Neural progenitor cell (in vitro differentiated cells): Measurements from ENCODE around the gene CYP2U1. TPM values are rescaled to one million over a fixed set of nuclear protein-coding genes. Genes with fewer than 3 reads are reported as not detected.

ENCODE experiments used
- DNase-seq: peaks from one replicate; pipeline ENCODE4 v3.0.0-alpha.2; 2016; ENCODE audit warnings: low spot score
- H2AFZ ChIP-seq: fragments of 200-600 bp; sonication (generic); replicated peaks from 2 replicates; pipeline ENCODE4 v1.6.1; 2016; ENCODE audit warnings: antibody characterized with exemption
- H3F3A ChIP-seq: fragments of 200-600 bp; sonication (generic); 2 replicates; pipeline ENCODE4 v1.6.1; 2016; ENCODE audit warnings: antibody characterized with exemption, low read depth
- H3K27ac ChIP-seq: fragments of 200-600 bp; sonication (generic); 2 replicates; pipeline ENCODE4 v1.5.1; 2016; ENCODE audit warnings: mild to moderate bottlenecking
- H3K27me3 ChIP-seq: fragments of 200-600 bp; sonication (generic); 2 replicates; pipeline ENCODE4 v1.6.1; 2016; ENCODE audit warnings: mild to moderate bottlenecking, moderate library complexity
- H3K36me3 ChIP-seq: fragments of 200-600 bp; sonication (generic); 2 replicates; pipeline ENCODE4 v1.5.1; 2016
- H3K4me1 ChIP-seq: fragments of 200-600 bp; sonication (generic); 2 replicates; pipeline ENCODE4 v1.6.1; 2016; ENCODE audit warnings: mixed run types
- H3K4me2 ChIP-seq: fragments of 200-600 bp; sonication (generic); 2 replicates; pipeline ENCODE4 v1.6.1; 2016
- H3K4me3 ChIP-seq: fragments of 200-600 bp; sonication (generic); 2 replicates; pipeline ENCODE4 v1.5.1; 2016
- H3K79me2 ChIP-seq: fragments of 200-600 bp; sonication (generic); 2 replicates; pipeline ENCODE4 v1.6.1; 2016; ENCODE audit warnings: low read depth
- H3K9ac ChIP-seq: fragments of 200-600 bp; sonication (generic); 2 replicates; pipeline ENCODE4 v1.6.1; 2016
- H3K9me3 ChIP-seq: fragments of 200-600 bp; sonication (generic); 2 replicates; pipeline ENCODE4 v1.5.1; 2016; ENCODE audit warnings: low read depth
- H4K20me1 ChIP-seq: fragments of 200-600 bp; sonication (generic); 2 replicates; pipeline ENCODE4 v1.6.1; 2016; ENCODE audit warnings: low read depth
- H3K27ac Mint-ChIP-seq: 3 replicates; pipeline ENCODE4 v1.8.0; 2021; ENCODE audit warnings: mixed read lengths
- H3K27me3 Mint-ChIP-seq: 2 replicates; pipeline ENCODE4 v1.8.0; 2022; ENCODE audit warnings: low read depth, mild to moderate bottlenecking, inconsistent platforms, moderate library complexity, mixed read lengths; ENCODE audit not compliant: insufficient read depth
- H3K36me3 Mint-ChIP-seq: 3 replicates; pipeline ENCODE4 v1.8.0; 2021; ENCODE audit warnings: mixed read lengths
- H3K4me1 Mint-ChIP-seq: 3 replicates; pipeline ENCODE4 v1.8.0; 2021; ENCODE audit warnings: mixed read lengths
- H3K4me3 Mint-ChIP-seq: 3 replicates; pipeline ENCODE4 v1.8.0; 2021; ENCODE audit warnings: mild to moderate bottlenecking, moderate library complexity, mixed read lengths
- H3K9me3 Mint-ChIP-seq: 3 replicates; pipeline ENCODE4 v1.8.0; 2020; ENCODE audit warnings: mixed read lengths
- CTCF ChIP-seq: fragments of 200-600 bp; sonication (generic); IDR thresholded peaks from 2 replicates; pipeline ENCODE4 v1.5.1; 2017; ENCODE audit warnings: antibody characterized with exemption, mild to moderate bottlenecking
- EZH2 ChIP-seq: fragments of 200-600 bp; sonication (generic); IDR thresholded peaks from 2 replicates; pipeline ENCODE4 v1.6.1; 2017; ENCODE audit warnings: antibody characterized with exemption, mild to moderate bottlenecking, moderate library complexity
- EZH2phosphoT487 ChIP-seq: fragments of 200-600 bp; sonication (generic); IDR thresholded peaks from 2 replicates; pipeline ENCODE4 v1.6.1; 2017; ENCODE audit warnings: antibody characterized with exemption
- total RNA-seq: library from RNA; depleted of rRNA; stranded (reverse); fragments of >200 nt; gene quantifications from 2 replicates; pipeline ENCODE4 v1.2.3, GENCODE V29; 2015; ENCODE audit warnings: low replicate concordance

Gene CYP2U1
- total RNA-seq, 1 donor from 2014 or later: 8.4 TPM

- no peaks in the 10 kb centered on the region for H3K79me2 ChIP-seq
- H3K4me1 Mint-ChIP-seq: peaks cover under 1% of the 10 kb centered on the region
- no peaks in the 10 kb centered on the region for H3K9me3 ChIP-seq
- no peak overlapping the region for H3K9ac ChIP-seq
- TF ChIP-seq CTCF (no peak), EZH2phosphoT487 (no peak), EZH2 (no peak)
- H3K4me2 ChIP-seq: no peak overlapping the region
- no peaks in the 10 kb centered on the region for H3K27me3 Mint-ChIP-seq
- H3K27ac Mint-ChIP-seq: no peak overlapping the region
- no peaks in the 10 kb centered on the region for H3K9me3 Mint-ChIP-seq
- no peaks in the 10 kb centered on the region for H3K4me1 ChIP-seq
- no peak overlapping the region for H3K4me3 ChIP-seq
- no peak for DNase-seq
- no peaks in the 10 kb centered on the region for H3K36me3 ChIP-seq
- H4K20me1 ChIP-seq: no peaks in the 10 kb centered on the region
- no peaks in the 10 kb centered on the region for H3K36me3 Mint-ChIP-seq
- H2AFZ ChIP-seq: no peak overlapping the region
- no peak overlapping the region for H3K4me3 Mint-ChIP-seq
- no peak overlapping the region for H3K27ac ChIP-seq
- H3F3A ChIP-seq: no peaks in the 10 kb centered on the region
- no peaks in the 10 kb centered on the region for H3K27me3 ChIP-seq
Measured at GRCh38 chr4:107977482-107977881, 46.1 kb downstream of the CYP2U1 start.

DNA sequence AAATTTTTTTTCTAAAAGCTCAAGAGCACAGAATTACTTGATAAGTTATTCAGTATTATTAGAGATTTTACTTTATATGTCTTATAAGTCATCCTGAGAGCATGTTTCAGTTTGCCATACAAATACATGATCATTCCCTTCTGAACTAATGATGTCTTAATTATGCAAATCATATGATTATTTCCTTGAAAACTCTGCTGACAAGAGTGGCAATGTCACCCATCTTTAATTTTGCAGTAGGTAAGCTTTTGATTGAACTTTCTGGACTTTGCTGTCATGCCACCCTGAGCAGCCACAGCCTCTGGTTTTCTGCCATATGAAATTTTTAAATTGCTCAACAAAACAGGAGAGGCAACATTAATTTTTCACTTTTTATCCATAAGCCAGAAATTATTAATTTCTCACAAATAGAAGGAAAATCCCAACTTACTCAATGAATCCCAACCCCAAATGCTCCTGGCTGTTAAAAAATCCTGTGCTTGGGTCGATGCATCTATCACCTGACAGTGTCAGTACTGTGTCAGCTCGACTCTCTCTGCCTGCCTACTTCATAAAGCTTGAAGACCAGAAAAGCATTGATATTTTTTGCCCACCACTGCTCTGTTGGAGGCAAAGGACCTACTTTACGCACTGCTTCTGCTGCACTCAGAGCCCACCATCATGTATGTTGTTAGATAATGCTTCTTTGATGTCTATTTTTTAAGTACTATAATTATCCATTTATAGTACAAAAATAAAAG lies 46.8 kb downstream of the CYP2U1 start:
- Histone ChIP-seq H3F3A (no peaks in the 10 kb centered on the region), H4K20me1 (no peaks in the 10 kb centered on the region), H3K4me3 (no peak overlapping the region), H3K4me2 (no peak overlapping the region), H3K9ac (no peak overlapping the region), H3K27me3 (no peaks in the 10 kb centered on the region), H3K36me3 (no peaks in the 10 kb centered on the region), H3K4me1 (no peaks in the 10 kb centered on the region), H3K79me2 (no peaks in the 10 kb centered on the region), H3K9me3 (no peaks in the 10 kb centered on the region), H2AFZ (no peak overlapping the region), H3K27ac (no peak overlapping the region)
- Mint-ChIP-seq H3K4me3 (no peak overlapping the region), H3K36me3 (no peaks in the 10 kb centered on the region), H3K9me3 (no peaks in the 10 kb centered on the region), H3K27ac (no peak overlapping the region), H3K4me1 (no peaks in the 10 kb centered on the region), H3K27me3 (no peaks in the 10 kb centered on the region)
- no peak for DNase-seq
- TF ChIP-seq EZH2phosphoT487: no peak
- no peak for TF ChIP-seq CTCF
- TF ChIP-seq EZH2: no peak

- Histone ChIP-seq H2AFZ (no peak overlapping the region), H3K36me3 (no peaks in the 10 kb centered on the region), H4K20me1 (no peaks in the 10 kb centered on the region), H3K4me1 (no peaks in the 10 kb centered on the region), H3K79me2 (no peaks in the 10 kb centered on the region), H3F3A (no peaks in the 10 kb centered on the region), H3K27ac (no peak overlapping the region), H3K9me3 (no peaks in the 10 kb centered on the region), H3K4me2 (no peak overlapping the region), H3K4me3 (no peak overlapping the region), H3K27me3 (no peaks in the 10 kb centered on the region), H3K9ac (no peak overlapping the region)
- H3K9me3 Mint-ChIP-seq: no peaks in the 10 kb centered on the region
- H3K4me3 Mint-ChIP-seq: no peak overlapping the region
- no peaks in the 10 kb centered on the region for H3K36me3 Mint-ChIP-seq
- no peaks in the 10 kb centered on the region for H3K27me3 Mint-ChIP-seq
- no peak overlapping the region for H3K27ac Mint-ChIP-seq
- no peaks in the 10 kb centered on the region for H3K4me1 Mint-ChIP-seq
- DNase-seq: no peak
- TF ChIP-seq EZH2: no peak
- TF ChIP-seq CTCF: no peak
- TF ChIP-seq EZH2phosphoT487: no peak
Measured at GRCh38 chr4:107978716-107979451, 47.5 kb downstream of the CYP2U1 start.
